22Rv1 (cell line): Measurements from ENCODE around the gene CCDC28B.

Source experiments
- ZFX ChIP-seq: fragments of 450-650 bp; IDR thresholded peaks from 2 replicates; pipeline ENCODE4 v1.6.1; 2017; ENCODE audit warnings: antibody characterized with exemption, borderline replicate concordance
- TF ChIP-seq, protein P1 (sequence below): fragments of 450-650 bp; IDR thresholded peaks from 2 replicates; pipeline ENCODE4 v1.5.1; 2017; ENCODE audit warnings: mild to moderate bottlenecking

DNA sequence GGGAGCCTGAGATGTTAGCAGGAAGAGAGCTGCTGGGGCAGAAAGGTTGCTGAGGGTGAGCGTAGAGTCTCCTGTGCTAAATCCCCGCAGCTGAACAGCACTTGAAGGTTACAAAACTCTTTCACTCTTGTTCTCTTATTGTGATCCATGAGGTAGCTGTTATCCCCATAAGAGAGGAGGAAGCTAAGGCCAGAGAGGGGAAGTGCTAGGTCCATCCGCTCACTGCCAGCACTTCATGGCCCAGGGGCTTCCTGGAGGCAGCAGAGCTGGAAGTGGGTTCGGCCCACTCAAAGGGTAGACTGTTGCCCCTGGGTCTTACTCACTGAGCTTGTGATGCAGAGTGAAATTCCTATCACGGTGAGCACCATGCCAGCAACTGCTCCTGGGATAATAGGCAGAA, 16.2 kb downstream of the CCDC28B start:
- TF ChIP-seq, protein P1, sequence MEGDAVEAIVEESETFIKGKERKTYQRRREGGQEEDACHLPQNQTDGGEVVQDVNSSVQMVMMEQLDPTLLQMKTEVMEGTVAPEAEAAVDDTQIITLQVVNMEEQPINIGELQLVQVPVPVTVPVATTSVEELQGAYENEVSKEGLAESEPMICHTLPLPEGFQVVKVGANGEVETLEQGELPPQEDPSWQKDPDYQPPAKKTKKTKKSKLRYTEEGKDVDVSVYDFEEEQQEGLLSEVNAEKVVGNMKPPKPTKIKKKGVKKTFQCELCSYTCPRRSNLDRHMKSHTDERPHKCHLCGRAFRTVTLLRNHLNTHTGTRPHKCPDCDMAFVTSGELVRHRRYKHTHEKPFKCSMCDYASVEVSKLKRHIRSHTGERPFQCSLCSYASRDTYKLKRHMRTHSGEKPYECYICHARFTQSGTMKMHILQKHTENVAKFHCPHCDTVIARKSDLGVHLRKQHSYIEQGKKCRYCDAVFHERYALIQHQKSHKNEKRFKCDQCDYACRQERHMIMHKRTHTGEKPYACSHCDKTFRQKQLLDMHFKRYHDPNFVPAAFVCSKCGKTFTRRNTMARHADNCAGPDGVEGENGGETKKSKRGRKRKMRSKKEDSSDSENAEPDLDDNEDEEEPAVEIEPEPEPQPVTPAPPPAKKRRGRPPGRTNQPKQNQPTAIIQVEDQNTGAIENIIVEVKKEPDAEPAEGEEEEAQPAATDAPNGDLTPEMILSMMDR: no peak
- TF ChIP-seq ZFX: no peak
